HUDEP-2 (cell line): ENCODE results near the gene CERT1.
"Not testable (repeated sequence)": the region's sequence is repeated elsewhere in the genome, so short reads cannot be mapped to it uniquely, and the experiment has no call there.

ENCODE experiments used
- DNase-seq, 76 experiments: peaks; one replicate each; lab custom pipeline; 2025; ENCODE audit not compliant: unreplicated experiment in 76 of 76; lab: John Stamatoyannopoulos, UW

Gene CERT1

GRCh38 chr5:75361310-75361709, 150.1 kb downstream of the CERT1 start:
- DNase-seq, result no peak

- DNase-seq, result no peak
Observed at GRCh38 chr5:75358117-75358516, 153.3 kb downstream of the CERT1 start.

GRCh38 chr5:75356719-75357118, 154.7 kb downstream of the CERT1 start:
- no peak for DNase-seq

GRCh38 chr5:75355236-75355635, 156.2 kb downstream of the CERT1 start:
- DNase-seq, result no peak

GRCh38 chr5:75351139-75351926, 160.1 kb downstream of the CERT1 start:
- no peak for DNase-seq

GRCh38 chr5:75349663-75350062, 161.8 kb downstream of the CERT1 start:
- DNase-seq, result no peak

GRCh38 chr5:75348241-75348640, 163.2 kb downstream of the CERT1 start:
- no peak for DNase-seq

- no peak for DNase-seq
Observed at GRCh38 chr5:75342836-75343235, 168.6 kb downstream of the CERT1 start.

GRCh38 chr5:75341934-75342333, 169.5 kb downstream of the CERT1 start:
- no peak for DNase-seq

GRCh38 chr5:75340714-75341478, 170.5 kb downstream of the CERT1 start:
- DNase-seq, result no peak

GRCh38 chr5:75338408-75338807, 173.0 kb downstream of the CERT1 start:
- DNase-seq, result peak in 1 of 76 experiments; percentile 31

GRCh38 chr5:75337366-75338021, 173.9 kb downstream of the CERT1 start:
- peak in 18 of 76 experiments; percentile 5 to 60 (median 16) for DNase-seq

GRCh38 chr5:75336615-75337336, 174.7 kb downstream of the CERT1 start, which contains the start of gene HMGCR:
Gene HMGCR, plus strand, starts transcription at chr5:75337220. Its CDS starts 5,386 bp downstream, at chr5:75342606.
- DNase-seq, result peak; percentile 28 to 99 (median 98)

GRCh38 chr5:75335952-75336614, 175.3 kb downstream of the CERT1 start:
- peak in 12 of 76 experiments; percentile 14 to 54 (median 33) for DNase-seq

- DNase-seq, result no peak
Observed at GRCh38 chr5:75335486-75335885, 175.9 kb downstream of the CERT1 start.

GRCh38 chr5:75334413-75334812, 177.0 kb downstream of the CERT1 start:
- not testable (repeated sequence) for DNase-seq

- not testable (repeated sequence) for DNase-seq
Observed at GRCh38 chr5:75333759-75334158, 177.7 kb downstream of the CERT1 start.

- DNase-seq, result peak in 1 of 76 experiments; percentile 3
Observed at GRCh38 chr5:75331095-75332090, 180.0 kb downstream of the CERT1 start.

GRCh38 chr5:75330404-75330803, 181.0 kb downstream of the CERT1 start:
- no peak for DNase-seq
